22Rv1 (cell line): ENCODE data around the gene MUC3A.

Experiments used
- H3K27ac ChIP-seq: fragments of 450-650 bp; 2 replicates; pipeline ENCODE4 v1.5.1; 2017
- CTCF ChIP-seq: fragments of 450-650 bp; IDR thresholded peaks from 2 replicates; pipeline ENCODE4 v1.5.1; 2017; ENCODE audit warnings: mild to moderate bottlenecking
- ZFX ChIP-seq: fragments of 450-650 bp; IDR thresholded peaks from 2 replicates; pipeline ENCODE4 v1.6.1; 2017; ENCODE audit warnings: antibody characterized with exemption, borderline replicate concordance

MUC3A gene

GRCh38 chr7:101009629-101010028 lies 60.3 kb downstream of the MUC3A start:
- H3K27ac ChIP-seq = no peak overlapping the region
- TF ChIP-seq ZFX (no peak), CTCF (no peak)

GRCh38 chr7:101012931-101013330 lies 63.6 kb downstream of the MUC3A start:
- H3K27ac ChIP-seq = no peak overlapping the region
- TF ChIP-seq ZFX (no peak), CTCF (no peak)

GRCh38 chr7:101015626-101016025 lies 66.3 kb downstream of the MUC3A start:
- no peak overlapping the region for H3K27ac ChIP-seq

GRCh38 chr7:101017064-101017777 lies 67.9 kb downstream of the MUC3A start:
- TF ChIP-seq ZFX = no peak
- no peak for TF ChIP-seq CTCF
- H3K27ac ChIP-seq = no peak overlapping the region

More at GRCh38 chr7:101015626-101016025, 66.3 kb downstream of the MUC3A start:
- TF ChIP-seq CTCF (no peak), ZFX (no peak)
